ENCODE data around the gene HNRNPU.
A peak's percentile ranks its signal among the peaks of the same experiment; 100 is the strongest.

HNRNPU gene

DNA sequence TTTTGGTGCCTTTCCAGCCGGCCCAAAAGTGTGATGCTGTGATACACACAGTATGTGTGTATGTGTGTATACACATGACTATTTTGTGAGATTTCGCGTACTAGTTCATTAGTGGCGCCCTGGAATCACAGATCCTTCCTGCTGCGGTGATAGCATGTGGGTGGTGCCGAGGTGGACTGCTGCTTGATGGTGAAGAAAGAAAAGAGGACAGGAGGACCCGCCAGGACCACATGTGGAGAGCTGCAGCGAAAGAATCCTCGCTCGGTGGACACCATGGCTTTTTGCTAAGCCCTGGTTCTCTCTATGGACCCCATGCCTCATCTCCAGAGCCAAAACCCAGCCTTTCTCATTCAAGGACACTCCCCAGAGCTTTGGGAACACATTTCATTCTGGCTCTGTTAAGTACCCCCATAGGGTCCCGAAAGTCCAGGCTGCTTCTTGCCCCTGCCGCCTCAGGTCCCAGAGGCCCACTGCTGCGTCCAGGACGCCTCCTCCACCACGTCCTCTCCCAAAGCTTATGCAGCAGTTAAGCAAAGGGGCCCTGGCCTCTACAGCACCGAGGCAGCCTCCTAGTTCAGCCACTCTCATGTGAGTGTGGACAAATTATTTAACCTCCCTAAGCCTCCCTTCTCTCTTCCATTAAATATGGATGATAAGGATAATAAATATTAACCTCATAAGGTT lies 61.6 kb downstream of the HNRNPU start:
- no peak for DNase-seq (ENCODE audit: low read depth in 4 of 4, low spot score in 1 of 4)

DNA sequence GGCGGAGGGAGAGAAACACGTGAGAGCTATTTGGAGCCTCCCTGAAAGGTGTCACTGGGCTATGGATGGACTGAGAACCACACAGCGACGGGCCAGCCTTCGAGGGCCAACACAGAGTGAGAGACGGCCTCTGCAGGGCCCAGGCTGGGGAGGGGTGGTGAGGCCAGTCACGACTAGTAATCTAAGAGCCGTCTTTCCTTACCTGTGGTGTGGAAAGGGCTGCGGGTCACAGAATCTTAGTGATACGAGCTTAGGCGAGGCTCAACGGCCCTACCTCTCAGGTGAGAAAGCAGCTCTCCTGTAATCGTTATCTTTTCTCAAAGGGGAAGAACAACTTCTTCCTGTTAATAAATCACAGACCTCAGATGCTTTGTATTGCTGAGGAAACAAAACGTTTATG lies 62.3 kb downstream of the HNRNPU start:
- DNase-seq (ENCODE audit: low read depth in 4 of 4, low spot score in 1 of 4): no peak

DNA sequence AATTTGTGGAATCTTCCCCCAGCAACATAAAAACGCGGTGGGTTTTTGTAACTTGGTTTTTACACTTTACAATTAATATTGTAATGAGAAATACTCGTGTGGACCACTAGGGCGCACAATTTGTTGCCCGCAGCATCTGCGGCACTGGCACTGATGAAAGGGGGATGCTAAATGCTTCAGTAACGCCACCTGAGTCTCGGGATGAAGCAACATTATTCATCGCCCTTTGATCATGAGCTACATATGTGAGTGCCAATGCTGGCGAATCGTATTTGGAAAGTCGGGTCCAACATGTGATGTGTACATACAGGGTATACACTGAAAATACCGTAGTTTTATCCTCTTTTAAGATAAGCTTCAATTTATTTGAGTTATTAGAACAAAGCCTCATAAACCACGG lies 63.1 kb downstream of the HNRNPU start:
- peak; percentile 16 to 37 (median 24) for DNase-seq (ENCODE audit: low read depth in 4 of 4, low spot score in 1 of 4)

DNA sequence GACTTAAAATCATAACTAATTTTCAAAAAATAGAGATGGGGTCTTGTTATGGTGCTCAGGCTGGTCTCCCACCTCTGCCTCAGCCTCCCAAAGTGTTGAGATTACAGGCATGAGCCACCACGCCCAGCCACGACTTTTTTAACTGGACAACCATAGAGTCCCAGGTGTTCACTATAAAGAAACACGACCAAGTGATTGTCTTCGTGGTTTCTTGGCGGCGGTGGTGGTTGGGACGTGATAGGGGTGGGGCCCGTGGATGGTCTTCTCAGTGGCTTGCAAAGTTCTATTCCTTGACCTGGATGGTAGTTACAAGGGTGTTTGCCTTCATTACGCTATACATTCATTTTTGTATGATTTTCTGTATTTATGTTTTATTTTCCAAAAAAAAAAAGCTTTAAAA lies 63.5 kb downstream of the HNRNPU start:
- no peak for DNase-seq (ENCODE audit: low read depth in 4 of 4, low spot score in 1 of 4)

All from stimulated activated CD4-positive, alpha-beta T cell treated with anti-CD3 and anti-CD28 coated beads, Interleukin-1b, Interleukin-23, amount 100 ng/mL, for 24 hours (primary cell).